NCI-H345 treated with DMSO at 0.1 percent for 48 hours (cell line): ENCODE results near the gene RCAN2.
A peak's percentile ranks its signal among the peaks of the same experiment; 100 is the strongest.

Source experiments
- DNase-seq: peaks from one replicate; lab custom pipeline; 2025; ENCODE audit not compliant: unreplicated experiment; lab: John Stamatoyannopoulos, UW

Gene RCAN2

DNA sequence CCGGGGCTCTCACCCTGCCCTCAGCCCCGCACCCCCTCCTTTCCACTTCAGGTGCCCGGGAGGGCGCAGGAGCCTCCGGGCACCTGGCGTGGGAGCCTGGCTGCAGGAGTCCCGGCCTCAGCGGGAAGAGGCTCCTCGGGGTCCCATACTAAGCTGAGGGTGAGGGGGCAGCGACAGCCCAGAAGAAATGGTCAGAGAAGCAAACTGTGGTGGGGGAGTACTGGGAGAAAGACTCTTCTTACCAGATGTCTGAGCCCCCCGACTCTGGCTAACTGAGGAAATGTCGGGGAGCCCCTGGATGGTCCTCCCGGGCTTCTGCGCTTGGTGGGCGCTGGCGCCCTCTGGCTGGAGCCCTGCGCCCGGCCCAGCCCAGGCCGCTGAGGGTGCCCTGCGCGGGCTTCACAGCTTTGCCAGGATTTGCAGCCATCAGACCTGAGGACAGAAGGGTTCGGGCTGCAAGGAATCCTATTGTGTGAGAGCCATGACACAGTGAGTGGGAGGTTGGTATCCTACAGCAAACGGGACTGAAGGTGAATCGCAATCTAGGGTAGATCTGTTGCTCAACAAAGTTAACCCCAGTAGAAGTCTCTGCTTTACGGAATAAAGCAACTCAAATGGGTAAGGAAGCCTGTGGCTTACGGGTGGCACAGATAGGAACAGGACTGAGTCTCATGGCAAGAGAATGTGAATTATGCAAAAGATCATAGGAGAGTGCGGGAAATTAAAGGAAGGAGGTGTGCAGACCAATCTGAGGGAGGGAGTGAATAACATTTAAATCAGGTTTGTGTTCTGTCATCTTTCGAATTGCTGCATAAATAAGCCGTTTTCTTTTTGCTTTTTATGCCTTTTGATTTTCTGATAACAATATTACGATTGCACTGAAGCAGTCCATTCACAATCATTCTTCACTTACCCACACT lies 639 bp upstream of the RCAN2 start:
- DNase-seq, result peak; percentile 59

GRCh38 chr6:46490425-46491200 lies 636 bp downstream of the RCAN2 start:
- DNase-seq, result no peak

DNA sequence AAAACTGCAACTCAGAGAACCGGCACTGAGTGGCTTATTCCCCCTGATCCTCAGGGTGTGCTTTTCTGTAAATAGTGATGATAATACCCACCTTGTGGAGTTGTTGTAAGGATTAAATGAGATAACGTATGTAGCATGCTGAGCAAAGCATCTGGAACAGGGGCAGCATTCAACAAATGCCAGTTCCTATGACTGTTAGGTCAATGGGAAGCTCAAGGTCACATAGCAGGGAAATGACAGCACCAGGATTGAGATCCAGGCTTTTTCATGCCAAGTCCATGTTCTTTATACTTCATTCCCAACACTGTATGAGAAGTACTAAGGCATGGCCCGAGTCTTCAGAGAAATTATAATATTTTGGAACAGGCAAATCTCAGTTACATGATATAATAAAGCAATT lies 5.1 kb downstream of the RCAN2 start:
- DNase-seq, result no peak

DNA sequence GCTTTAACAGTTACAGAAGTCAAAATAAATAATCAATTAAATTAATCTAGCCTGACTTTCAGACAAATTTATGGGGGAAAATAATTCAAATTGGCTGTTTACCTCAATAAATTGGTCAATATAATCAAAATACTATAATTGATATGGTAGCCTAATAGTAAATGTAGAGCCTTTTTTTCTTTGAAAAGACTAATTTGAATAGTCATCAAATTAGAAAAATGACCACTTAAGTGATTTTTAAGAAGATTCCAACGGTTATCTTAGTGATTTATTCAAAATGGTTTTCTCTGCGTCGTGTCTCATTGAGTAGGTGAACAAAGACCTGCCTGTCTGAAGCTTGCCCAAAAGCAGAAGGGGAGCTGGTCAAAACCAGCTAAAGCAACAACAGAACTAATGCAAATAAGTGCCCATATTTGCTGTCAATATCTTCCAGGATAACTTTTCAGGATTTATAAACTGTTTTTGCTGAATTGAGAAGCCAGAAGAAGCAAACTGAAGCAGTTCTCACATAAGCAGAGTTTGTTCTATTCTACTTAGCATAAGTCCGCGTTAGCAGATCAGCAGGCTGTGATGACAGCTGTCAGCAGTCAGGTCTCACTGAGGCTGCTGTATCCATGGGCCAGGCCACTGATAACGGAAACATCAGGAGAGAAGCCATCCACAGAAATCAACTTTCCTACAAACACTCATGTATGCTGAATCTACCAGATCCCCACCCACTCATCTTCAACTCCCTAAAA lies 7.0 kb downstream of the RCAN2 start:
- DNase-seq, result no peak

GRCh38 chr6:46476301-46476700 lies 14.9 kb downstream of the RCAN2 start:
- DNase-seq, result no peak

- DNase-seq, result no peak
These were observed 17.4 kb downstream of the RCAN2 start for GRCh38 chr6:46473881-46474280.

GRCh38 chr6:46472243-46472642 lies 19.0 kb downstream of the RCAN2 start:
- no peak for DNase-seq

- DNase-seq, result no peak
These were observed 22.2 kb downstream of the RCAN2 start for GRCh38 chr6:46469021-46469420.

DNA sequence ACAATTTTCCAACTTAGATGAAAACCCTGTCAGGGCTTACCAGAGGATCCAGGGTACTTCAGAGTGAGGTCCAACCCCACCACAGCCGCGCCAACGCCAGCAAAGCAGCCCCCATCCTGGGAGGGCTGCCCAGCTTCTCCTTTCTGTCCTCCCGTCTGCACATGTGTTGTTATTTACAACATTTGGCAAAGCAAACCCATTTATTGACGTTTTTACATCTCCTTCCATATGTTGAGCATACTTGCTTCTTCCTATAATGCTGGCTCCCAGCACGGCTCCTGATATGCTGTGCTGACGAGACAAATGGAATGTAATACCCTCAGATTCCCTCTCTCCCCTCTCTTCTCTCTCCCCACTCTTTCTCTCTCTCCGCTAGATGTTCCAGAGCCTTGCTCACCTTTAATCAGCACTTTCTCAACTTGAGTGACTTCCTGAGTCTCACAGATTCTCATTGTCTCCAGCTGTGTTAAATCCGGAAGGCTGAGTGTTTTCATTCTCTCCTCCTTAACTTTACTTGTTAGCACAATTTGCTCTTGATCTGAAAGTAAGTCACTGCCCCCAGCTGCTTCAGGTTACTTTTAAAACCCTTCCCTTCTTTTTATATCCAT lies 22.7 kb downstream of the RCAN2 start:
- DNase-seq, result no peak

- DNase-seq, result no peak
These were observed 24.7 kb downstream of the RCAN2 start for GRCh38 chr6:46466570-46466969.

DNA sequence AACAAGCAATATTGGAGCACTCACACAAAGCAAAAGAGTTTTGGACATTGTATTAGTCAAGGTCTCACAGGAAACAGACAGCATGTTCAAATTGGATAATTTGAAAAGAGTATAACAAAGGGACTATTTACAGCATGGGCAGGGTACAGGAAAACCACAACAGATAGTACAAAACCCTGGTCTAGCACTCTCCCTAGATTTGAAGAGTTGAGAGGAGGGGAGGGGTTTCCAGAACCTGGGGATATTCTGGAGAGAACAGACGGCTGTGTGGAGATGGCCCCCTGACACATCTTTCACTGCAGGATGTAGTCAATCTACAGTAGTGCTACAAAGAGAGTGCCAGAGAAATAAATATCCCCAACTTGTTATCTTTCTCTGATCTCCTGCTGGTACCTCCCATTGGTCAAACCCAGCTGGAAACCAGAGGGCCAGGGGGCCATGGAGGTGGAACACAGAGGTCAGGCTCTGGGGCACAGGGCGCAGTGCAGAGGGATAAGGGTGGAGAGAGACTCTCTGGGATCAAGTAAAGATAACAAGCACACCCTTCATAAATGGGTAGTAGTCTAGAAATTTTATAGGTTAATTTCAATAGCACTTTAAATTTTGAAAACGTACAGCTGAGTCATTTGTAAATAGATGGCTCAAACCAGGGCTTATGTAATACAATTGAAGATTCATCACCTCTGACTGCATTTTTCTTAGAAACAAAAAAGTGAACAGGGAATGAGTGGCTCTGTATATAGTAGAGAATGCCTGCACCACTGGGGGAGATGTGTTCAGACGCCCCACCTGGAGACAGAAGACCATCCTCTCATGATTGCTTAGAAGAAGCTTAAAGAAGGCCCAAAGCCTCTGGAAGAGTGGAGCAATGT lies 25.7 kb downstream of the RCAN2 start:
- no peak for DNase-seq

- DNase-seq, result no peak
These were observed 35.0 kb downstream of the RCAN2 start for GRCh38 chr6:46456297-46456696.

DNA sequence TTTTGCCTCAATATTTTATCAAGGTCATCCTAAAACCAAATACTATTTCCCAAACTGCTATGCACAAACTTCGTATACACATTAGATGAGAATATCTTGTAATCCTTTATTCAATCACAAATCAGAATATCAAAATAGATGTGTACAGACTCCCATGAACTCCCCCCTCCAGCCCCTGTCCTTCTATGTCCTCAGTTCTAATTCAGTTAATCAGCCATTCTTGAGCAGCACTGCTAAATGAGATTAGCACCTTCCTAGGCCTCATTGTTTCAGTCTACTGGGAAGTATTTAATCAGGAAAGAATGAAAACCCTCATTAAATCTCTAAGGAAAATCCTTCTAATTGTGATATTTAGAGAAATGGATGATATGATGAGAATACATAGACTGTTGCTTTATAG lies 36.6 kb downstream of the RCAN2 start:
- no peak for DNase-seq

DNA sequence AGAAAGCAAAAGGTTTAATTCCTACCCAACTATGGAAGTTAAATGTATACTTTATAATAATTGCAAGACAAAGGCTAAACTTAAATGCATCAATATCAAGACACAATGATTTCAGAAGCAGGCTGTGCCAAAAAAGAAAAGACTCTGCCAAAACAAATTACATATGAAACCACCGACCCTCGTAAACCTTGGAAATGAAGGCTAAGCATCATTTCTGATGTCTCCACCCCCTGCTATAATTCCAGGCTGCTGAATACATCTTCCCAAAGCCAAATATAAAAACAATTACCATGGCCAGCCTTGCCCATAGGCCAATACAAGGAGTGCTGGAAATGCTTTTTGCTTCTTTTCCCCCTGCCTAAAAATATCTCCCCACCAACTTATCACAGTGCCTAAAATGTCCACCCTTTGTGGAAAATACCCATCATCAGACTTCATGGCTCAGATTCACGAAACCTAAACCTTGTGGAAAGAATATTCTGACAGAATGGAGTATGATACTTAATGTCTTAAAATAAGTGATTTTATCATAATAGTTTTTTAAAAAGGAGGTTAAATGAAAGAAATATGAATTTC lies 37.4 kb downstream of the RCAN2 start:
- DNase-seq, result no peak

GRCh38 chr6:46453216-46453615 lies 38.0 kb downstream of the RCAN2 start:
- no peak for DNase-seq

GRCh38 chr6:46452312-46452917 lies 38.8 kb downstream of the RCAN2 start:
- DNase-seq, result peak; percentile 12

GRCh38 chr6:46451343-46451742 lies 39.9 kb downstream of the RCAN2 start:
- DNase-seq, result no peak

DNA sequence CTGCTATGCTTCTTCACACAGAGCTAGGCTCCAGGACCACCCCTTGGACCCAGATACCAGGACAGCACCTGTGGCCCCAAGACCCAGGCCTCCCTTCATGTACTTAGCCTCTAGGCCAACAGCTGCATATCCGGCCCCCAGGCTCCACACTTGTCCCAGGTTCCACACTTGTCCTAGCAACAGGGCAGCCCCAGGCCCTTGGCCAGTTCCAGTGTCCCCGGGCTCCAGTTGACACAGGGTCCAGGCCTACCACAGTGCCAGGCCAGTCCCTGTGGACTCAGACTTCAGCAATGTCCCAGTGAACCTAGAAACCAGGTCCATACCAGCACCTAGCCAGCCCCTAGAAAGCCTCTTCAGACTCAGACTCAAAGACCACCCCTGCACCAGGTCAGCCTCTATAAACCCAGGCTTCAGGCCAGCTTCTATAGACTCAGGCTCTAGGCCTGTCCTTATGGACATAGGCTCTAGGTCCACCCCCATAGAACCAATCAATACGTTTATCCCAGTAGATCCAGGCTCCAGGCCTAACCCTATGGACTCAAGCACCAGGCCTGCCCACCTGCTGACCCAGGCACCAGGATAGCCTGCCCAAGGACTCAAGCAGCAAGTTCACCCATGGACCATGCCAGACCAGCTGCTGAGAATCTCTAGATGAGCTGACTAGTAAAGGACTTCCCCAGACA lies 46.3 kb downstream of the RCAN2 start:
- no peak for DNase-seq

GRCh38 chr6:46443623-46444022 lies 47.6 kb downstream of the RCAN2 start:
- DNase-seq, result no peak
